Gastrocnemius medialis (tissue), 4 donors: ENCODE results near the gene ZBTB16.

ENCODE experiments used
- POLR2A ChIP-seq, 2 donors: fragments of 450-650 bp; IDR thresholded peaks; one replicate each; pipeline ENCODE4 v1.6.1; 2017; ENCODE audit warnings: antibody characterized with exemption in 2 of 2, mild to moderate bottlenecking in 2 of 2, moderate library complexity in 2 of 2
- TF ChIP-seq, protein P1 (sequence below), 5 experiments: fragments of 450-650 bp in 3 of 5; fragments of 200-600 bp in 2 of 5; sonication (generic) in 2 of 5; IDR thresholded peaks in 4 of 5; conservative IDR thresholded peaks in 1 of 5; 1 replicate in 4 of 5; 2 replicates in 1 of 5; pipeline ENCODE4 v1.5.1; 2016 to 2019; ENCODE audit warnings: antibody characterized with exemption in 5 of 5, mild to moderate bottlenecking in 3 of 5, moderate library complexity in 3 of 5

DNA sequence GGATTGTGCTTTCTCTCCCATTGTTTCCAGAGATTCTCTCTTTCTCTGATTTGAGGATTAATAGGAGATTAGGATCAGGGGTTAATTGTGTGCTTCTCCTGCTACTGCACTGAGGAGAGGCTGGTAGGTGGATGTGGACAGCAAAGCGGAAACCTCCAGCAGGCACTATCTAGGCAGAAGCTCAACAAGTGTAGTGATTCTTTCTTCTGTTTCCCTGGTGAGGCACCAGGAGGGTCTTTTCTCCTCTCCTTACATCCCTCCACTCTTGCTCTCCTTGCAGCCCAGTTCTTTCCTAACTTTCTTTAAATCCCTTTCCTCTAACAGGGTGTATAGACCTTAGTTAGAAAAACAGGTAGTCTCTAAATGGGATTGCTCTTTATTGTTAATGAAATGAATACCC, 1.9 kb upstream of the ZBTB16 start:
- TF ChIP-seq, protein P1, sequence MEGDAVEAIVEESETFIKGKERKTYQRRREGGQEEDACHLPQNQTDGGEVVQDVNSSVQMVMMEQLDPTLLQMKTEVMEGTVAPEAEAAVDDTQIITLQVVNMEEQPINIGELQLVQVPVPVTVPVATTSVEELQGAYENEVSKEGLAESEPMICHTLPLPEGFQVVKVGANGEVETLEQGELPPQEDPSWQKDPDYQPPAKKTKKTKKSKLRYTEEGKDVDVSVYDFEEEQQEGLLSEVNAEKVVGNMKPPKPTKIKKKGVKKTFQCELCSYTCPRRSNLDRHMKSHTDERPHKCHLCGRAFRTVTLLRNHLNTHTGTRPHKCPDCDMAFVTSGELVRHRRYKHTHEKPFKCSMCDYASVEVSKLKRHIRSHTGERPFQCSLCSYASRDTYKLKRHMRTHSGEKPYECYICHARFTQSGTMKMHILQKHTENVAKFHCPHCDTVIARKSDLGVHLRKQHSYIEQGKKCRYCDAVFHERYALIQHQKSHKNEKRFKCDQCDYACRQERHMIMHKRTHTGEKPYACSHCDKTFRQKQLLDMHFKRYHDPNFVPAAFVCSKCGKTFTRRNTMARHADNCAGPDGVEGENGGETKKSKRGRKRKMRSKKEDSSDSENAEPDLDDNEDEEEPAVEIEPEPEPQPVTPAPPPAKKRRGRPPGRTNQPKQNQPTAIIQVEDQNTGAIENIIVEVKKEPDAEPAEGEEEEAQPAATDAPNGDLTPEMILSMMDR (IDR thresholded peaks at IDR 0.05 in 4 of 5, conservative IDR thresholded peaks at IDR 0.05 in 1 of 5), result no peak
- no peak for TF ChIP-seq POLR2A (IDR thresholded peaks at IDR 0.05)
